Skin of body (tissue), 2 donors: ENCODE measurements around the gene EDDM13. TPM values are rescaled to one million over a fixed set of nuclear protein-coding genes. Genes with fewer than 3 reads are reported as not detected.
"Not testable (repeated sequence)": the region's sequence is repeated elsewhere in the genome, so short reads cannot be mapped to it uniquely, and the experiment has no call there.

ENCODE experiments used
- DNase-seq: peaks from one replicate; lab custom pipeline; 2025; lab: John Stamatoyannopoulos, UW
- total RNA-seq: library from RNA; depleted of rRNA; stranded (reverse); fragments of >200 nt; gene quantifications from one replicate; pipeline ENCODE4 v1.2.3, GENCODE V29; 2014

Gene EDDM13
- total RNA-seq, 1 donor from 2014 or later = 0.79 TPM

DNA sequence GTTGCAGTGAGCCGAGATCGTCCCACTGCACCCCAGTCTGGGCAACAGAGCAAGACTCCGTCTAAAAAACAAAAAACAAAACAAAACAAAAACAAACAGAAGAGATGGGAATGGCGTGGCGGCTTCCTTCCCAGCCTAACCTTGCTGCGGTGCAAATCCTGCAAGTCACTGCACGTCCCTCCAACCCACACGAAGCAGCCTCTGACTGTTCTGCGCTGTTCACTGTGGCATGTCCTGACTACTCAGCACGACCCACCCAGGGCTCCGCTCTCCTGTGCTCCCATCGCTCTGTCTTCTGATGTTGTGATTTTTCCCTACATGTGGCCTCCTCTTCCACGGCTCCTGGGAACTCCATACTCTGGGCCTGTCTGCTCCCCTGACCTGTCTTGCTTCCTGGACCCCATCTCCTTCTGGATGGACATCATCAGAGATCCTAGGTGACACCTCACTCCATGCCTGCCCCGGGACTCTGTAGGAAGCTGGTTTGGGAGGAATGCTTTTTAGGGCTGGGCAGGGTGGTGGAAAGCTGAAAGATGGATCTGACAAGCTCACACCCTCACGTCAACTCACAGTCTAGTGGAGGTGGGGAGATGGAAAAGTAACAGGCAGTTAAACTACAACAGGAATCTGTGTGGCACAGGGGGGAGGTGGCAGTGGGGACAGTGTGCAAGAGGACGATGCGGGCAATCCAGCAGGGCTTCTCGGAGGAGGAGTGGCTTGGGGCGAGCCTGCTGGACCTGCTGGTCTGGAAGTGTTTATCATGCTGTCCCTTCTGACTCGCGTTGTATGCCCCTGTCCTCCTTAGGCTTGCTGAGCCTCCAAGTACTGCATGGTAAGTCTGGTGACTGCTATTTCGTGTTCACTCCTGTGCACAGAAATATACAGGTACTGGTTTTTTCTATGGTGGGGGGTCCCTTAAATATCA is 23.2 kb downstream of the EDDM13 start:
- DNase-seq = no peak

- DNase-seq = no peak
Measured at GRCh38 chr19:56297010-56297409, 24.5 kb downstream of the EDDM13 start.

GRCh38 chr19:56299688-56300087 is 27.1 kb downstream of the EDDM13 start:
- no peak for DNase-seq

- DNase-seq = no peak
Measured at GRCh38 chr19:56301155-56301554, 28.6 kb downstream of the EDDM13 start.

- DNase-seq = no peak
Measured at GRCh38 chr19:56301886-56302620, 29.5 kb downstream of the EDDM13 start.

GRCh38 chr19:56304243-56304642 is 31.7 kb downstream of the EDDM13 start:
- no peak for DNase-seq

DNA sequence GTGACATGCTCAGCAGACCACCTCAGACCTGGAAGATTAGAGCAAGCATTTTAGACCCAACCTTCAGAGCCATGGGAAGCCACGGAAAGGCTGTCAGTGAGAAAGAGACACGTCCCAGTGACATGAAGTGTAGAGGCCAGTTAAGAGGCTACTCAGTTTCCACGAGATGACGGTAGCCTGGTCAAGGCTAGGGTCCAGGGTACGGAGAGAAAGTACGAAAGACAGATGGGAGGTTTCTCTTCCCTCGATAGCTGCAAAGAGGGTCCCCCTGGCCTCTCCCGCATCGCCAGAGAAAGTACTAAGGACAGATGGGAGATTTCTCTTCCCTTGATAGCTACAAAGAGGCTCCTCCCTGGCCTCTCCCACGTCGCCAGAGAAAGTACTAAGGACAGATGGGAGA is 33.5 kb downstream of the EDDM13 start:
- no peak for DNase-seq

- not testable (repeated sequence) for DNase-seq
Measured at GRCh38 chr19:56307062-56307461, 34.5 kb downstream of the EDDM13 start.

DNA sequence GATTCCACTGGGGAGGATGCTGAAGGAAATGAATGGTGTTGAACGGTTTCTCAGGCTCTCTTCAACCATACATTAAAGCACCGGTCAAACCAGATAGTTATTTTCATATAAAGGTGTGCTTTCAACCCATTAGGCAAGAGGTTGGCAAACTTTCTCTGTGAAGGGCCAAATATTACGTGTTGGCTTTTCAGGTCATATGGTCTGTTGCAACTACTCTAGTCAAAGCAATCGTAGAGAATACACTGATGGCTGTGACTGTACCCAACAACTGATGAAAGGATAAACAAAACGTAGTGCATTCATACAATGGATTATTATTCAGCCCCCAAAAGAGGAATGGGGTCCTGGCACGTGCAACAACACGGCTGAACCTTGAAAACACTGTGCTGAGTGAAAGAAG is 36.2 kb downstream of the EDDM13 start:
- DNase-seq = no peak

GRCh38 chr19:56309511-56310185 is 37.1 kb downstream of the EDDM13 start:
- no peak for DNase-seq

- DNase-seq = no peak
Measured at GRCh38 chr19:56310462-56310861, 37.9 kb downstream of the EDDM13 start.

GRCh38 chr19:56312342-56312741 is 39.8 kb downstream of the EDDM13 start:
- DNase-seq = no peak

DNA sequence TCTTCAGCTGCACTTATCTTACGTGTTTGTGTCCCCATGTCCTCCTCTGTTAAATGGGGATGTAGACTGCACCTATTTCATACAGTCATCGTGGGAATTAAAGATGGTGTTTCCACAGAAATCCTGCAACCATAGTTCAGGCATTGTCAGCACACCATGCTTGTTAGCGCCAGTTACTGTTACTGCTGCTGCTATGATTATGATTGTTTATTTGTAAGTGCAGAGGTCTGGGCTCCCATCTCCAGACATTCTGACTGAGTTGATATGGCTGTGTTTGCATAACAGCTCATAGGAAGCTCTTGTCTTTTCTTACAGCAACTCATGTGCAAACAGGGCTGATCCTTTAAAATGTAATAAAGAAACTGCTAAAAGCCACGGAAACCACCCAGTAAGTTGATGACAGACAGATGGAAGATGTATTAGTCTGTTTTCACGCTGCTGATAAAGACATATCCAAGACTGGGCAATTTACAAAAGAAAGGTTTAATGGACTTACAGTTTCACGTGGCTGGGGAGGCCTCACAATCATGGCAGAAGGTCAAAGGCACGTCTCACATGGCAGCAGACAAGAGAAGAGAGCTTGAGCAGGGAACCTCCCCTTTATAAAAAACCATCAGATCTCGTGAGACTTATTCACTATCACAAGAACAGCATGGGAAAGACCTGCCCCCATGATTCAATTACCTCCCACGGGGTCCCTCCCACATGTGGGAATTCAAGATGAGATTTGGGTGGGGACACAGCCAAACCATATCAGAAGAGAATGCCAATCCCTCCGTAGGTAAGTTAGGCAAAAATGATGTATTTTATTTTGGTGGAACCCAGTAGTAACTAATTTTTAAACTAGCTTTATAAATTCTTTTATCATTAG is 40.5 kb downstream of the EDDM13 start:
- no peak for DNase-seq

DNA sequence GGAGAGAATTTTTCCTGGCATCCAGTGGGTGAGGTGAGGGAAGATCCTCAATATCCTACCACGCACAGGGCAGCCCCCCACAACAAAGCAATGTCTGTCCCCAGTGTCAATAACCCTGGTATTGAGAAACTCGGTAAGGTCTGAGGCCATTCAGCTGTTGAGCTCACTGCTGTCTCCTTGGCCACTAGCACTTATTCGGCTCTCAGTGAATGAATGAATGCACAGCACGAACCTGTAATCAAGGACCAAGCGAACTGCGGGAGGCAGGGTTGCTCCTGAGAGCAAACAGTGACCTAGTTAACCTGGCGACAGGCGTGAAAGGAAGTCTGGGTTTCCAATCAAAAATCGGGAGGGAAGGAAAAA is 41.5 kb downstream of the EDDM13 start:
- no peak for DNase-seq

GRCh38 chr19:56314381-56315076 is 42.0 kb downstream of the EDDM13 start, which contains the start of gene ZSCAN5A:
TSS of gene ZSCAN5A (minus strand) at chr19:56314839. CDS start at chr19:56225046, 89,793 bp downstream.
- DNase-seq = peak; percentile 98

GRCh38 chr19:56315077-56315828 is 42.7 kb downstream of the EDDM13 start:
- peak; percentile 99 for DNase-seq

GRCh38 chr19:56316728-56317127 is 44.2 kb downstream of the EDDM13 start:
- no peak for DNase-seq

GRCh38 chr19:56317749-56318148 is 45.2 kb downstream of the EDDM13 start:
- DNase-seq = no peak

GRCh38 chr19:56319991-56320390 is 47.4 kb downstream of the EDDM13 start:
- no peak for DNase-seq
